HG03060 (cell line): Measurements from ENCODE around the gene XPNPEP2.

Experiments used
- ATAC-seq: cut with Tn5 transposase; IDR thresholded peaks from one replicate; pipeline ENCODE4 v1.9.1; 2021; ENCODE audit warnings: low read depth, moderate number of reproducible peaks; ENCODE audit not compliant: unreplicated experiment

The XPNPEP2 gene, protein sequence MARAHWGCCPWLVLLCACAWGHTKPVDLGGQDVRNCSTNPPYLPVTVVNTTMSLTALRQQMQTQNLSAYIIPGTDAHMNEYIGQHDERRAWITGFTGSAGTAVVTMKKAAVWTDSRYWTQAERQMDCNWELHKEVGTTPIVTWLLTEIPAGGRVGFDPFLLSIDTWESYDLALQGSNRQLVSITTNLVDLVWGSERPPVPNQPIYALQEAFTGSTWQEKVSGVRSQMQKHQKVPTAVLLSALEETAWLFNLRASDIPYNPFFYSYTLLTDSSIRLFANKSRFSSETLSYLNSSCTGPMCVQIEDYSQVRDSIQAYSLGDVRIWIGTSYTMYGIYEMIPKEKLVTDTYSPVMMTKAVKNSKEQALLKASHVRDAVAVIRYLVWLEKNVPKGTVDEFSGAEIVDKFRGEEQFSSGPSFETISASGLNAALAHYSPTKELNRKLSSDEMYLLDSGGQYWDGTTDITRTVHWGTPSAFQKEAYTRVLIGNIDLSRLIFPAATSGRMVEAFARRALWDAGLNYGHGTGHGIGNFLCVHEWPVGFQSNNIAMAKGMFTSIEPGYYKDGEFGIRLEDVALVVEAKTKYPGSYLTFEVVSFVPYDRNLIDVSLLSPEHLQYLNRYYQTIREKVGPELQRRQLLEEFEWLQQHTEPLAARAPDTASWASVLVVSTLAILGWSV

DNA sequence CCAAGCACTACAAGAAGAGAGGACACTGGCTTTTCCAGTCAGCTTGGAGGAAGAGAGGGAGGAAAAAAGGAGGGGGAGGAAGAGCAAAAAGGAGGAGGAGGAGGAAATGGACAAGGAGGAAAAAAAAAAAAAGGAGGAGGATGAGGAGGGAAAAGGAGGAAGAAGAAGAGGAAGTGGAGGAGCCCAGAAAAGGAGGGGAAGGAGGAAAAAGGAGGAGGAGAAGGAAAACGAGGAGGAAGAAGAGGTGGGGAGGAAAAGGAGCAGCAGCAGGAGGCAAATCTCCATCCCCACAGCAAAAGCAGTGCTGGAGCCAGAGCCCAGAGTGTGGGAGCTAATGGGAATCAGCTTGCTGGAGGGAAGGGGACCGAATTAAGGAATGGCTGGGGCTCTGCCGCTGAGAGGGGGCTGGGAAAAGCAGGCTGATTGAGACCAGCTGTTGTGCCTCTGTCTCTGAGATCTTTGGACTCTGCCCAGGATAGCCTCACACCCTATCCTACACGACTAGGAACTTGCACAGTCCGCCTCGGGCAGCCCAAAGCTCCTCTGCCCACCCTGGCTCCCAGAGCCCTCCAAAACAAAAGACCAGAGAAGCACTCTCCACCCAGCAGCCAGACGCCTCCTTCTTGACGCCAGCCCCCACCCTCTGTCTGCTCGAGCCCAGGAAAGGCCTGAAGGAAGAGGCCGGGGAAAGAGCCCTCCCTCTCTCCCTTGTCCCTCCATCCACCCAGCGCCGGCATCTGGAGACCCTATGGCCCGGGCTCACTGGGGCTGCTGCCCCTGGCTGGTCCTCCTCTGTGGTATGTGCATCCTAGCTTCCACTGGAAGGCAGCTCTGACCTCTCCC lies at the start of gene XPNPEP2:
XPNPEP2 (plus strand) TSS at position 514 of the 843 bp plus-strand sequence; CDS start at position 749, 235 bp downstream.
- ATAC-seq = no peak

DNA sequence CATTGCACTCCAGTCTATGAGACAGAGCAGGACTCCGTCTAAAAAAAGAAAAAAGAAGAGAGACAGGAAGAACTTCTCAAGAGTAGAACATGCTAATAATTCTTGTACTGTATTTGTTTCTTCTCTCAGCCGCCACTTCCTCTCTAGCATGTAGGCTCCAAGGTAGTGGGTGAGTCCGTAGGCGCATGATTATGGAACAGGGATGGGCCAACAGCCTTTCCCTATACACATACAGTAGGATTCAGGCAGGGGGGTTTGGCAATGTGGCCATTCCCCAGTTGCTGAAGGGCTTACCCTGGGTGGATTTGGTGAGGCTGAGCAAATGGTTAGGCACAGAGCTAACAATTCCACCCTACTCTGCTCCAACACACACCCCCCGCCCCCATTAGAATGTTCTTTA lies 49.0 kb upstream of the XPNPEP2 start:
- no peak for ATAC-seq

DNA sequence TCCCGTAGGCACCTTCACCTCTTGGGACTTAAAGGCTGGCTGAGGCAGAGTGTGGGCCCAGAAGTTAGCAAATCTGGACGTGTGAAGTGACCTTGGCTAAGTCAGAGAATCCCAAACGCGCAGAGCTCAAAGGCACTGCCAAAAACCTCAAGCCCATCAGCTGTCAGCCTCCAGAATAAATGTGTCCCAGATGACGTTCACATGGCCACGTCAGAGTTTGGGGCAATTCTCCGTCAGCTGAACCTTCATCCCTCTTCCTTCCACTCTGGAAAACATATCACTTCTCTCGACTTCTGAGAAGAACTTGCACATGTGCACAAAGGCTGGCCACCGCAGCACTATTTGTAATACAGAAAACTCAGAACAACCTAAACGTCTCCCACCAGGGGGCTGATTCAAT lies 48.3 kb upstream of the XPNPEP2 start:
- no peak for ATAC-seq

DNA sequence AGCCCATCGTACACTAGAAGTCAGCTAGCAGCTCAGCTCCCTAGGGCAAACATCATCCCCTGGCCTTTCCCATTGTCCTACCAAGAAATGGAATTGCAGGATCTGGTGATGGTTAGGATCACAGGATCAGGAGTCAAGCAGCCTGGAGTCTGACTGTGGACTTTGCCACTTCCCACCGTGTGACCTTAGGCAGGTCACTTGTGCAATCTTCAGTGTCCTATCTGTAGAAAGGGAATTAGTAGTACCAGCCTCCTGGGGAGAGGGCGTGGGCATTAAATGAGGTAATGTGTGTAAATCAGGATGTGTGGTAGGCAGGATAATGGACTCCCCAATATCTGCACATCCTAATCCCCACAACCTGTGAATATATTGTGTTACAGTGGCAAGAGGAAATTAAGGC lies 45.4 kb upstream of the XPNPEP2 start:
- no peak for ATAC-seq

DNA sequence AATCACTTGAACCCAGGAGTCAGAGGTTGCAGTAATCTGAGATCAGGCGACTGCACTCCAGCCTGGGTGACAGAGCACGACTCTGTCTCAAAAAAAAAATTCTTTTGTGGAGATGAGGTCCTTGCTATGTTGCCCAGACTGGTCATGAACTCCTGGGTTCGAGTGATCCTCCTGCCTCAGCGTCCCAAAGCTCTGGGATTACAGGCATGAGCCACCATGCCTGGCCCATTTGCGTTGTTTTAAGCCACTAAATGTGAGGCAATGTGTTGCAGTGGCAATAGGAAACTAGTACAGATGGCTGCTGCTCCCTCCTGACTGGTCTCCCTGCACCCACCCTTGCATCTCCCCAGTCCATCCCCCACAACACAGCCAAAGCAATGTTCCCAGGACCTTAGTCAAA lies 44.0 kb upstream of the XPNPEP2 start:
- ATAC-seq = no peak

DNA sequence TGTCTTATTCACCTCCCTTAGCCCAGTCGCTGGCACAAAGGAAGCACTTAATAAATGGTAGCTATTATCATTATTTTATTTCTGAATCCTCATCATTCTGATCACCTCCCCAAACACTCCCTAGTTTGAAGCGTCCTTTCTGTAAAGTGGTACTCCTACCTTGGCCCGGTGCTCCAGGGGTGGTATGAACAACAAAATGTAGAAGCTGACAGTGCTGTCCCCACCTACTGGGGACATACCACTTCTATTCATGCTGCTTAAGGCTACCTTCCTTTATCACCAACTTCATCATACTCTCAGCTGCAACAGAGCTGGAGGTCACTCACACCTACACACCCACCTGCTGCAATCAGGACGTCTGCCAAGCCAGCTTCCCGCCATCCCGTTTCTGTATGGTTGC lies 43.2 kb upstream of the XPNPEP2 start:
- ATAC-seq = no peak

- no peak for ATAC-seq
Measured at GRCh38 chrX:129695937-129696336, 42.8 kb upstream of the XPNPEP2 start.

- no peak for ATAC-seq
Measured at GRCh38 chrX:129696463-129697155, 42.2 kb upstream of the XPNPEP2 start.

- no peak for ATAC-seq
Measured at GRCh38 chrX:129697204-129697829, 41.5 kb upstream of the XPNPEP2 start.

- ATAC-seq = no peak
Measured at GRCh38 chrX:129698150-129698549, 40.6 kb upstream of the XPNPEP2 start.

- ATAC-seq = no peak
Measured at GRCh38 chrX:129700536-129700935, 38.2 kb upstream of the XPNPEP2 start.

- no peak for ATAC-seq
Measured at GRCh38 chrX:129701624-129702069, 37.1 kb upstream of the XPNPEP2 start.

- ATAC-seq = no peak
Measured at GRCh38 chrX:129704491-129704890, 34.3 kb upstream of the XPNPEP2 start.

DNA sequence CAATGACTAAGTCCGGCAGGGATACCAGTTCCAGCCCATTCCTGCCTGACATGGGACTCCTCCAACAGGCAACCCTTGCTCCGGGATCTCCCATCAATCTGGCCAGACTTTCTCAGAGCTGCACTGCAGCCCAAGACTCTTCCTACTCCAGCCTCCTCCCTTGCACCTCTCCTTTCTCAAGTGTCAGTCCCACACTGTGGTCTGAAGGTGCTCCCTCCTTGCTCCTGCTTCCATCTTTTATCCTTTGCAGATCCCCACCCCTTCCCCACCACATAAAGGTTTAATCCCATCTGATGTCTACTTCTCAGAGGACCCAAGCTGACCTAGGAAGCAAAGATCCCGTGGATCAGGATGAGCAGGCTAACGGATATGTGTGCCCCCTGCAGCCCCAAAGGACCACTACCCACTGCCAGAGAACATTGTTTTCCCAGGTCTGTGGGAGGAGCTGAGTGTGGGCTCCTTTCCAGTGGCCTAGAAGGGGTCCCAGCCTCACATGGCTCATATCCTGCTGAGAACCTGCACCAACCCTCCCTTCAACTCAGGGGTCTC lies 33.3 kb upstream of the XPNPEP2 start:
- no peak for ATAC-seq

DNA sequence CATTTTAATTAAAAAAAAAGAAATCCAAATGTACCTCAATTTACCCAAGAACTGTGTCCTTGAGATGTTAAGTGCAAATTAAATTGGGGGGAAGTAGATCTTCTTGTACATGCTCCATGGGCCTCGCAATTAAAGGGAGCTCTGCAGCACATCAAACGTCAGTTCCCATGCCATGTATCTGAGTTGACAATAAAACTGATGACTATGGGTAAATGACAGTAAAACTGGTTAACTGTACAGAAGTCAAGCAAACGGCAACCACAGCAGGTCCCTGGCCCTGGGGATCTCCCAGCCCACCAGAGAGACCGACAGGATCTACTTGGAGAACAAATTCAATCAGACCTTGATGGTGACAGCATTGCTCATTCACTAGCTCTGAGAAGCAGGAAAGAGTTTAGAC lies 32.8 kb upstream of the XPNPEP2 start:
- ATAC-seq = no peak

- no peak for ATAC-seq
Measured at GRCh38 chrX:129706400-129707072, 32.2 kb upstream of the XPNPEP2 start.

DNA sequence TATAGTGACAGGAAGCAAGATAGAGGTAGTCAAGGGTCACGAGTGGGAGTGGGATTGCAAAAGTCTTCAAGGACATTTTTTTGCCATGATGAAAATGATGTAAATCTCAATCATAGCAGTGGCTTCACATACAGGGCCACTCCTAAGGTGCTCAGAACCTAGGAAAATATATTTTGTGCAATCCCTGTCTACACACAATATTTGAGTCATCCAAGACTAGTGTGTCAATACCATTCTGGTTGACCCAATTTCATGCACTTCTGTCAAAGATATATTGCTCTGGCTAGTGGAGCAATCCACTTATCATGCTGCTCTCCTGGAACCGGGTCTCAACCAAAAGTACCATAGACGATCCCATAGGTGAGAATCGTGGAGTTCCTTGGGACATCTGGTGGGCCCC lies 24.2 kb upstream of the XPNPEP2 start:
- no peak for ATAC-seq

DNA sequence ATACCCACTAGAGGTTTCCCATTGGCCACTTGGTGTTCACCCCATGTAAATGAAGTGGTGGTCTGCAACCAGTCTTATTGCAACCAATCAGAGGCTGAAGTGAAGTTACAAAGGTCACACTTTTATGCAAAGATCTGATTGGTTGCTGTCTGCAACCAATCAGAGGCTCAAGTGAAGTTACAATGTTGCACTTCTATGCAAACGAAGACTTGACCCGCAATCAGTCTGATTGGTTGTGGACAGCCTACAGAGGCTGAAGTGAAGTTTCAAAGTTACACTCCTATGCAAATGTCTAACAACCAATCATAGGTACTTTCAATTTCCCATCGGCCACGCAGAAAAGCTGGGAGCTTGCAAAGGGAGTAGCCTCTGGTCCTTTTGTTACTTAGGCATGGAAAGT lies 22.3 kb upstream of the XPNPEP2 start:
- no peak for ATAC-seq

DNA sequence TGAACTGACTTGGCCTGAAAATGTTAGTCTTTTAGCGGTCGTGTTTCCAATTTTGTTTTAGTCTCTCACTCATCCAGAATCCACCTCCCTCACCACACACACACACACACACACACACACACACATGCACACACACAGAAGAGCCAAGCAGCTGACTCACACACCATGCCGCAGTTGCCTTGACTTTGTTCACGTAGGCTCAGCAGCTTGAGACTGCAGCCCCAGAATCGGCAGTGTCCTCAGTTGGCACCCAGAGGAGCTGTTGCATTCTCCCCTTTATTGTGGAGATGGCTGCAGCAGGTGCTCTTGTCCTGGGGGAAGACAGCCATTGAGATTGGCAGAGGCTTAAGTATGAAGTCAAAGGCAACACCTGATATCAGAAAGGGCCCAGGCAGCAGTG lies 20.9 kb upstream of the XPNPEP2 start:
- ATAC-seq = no peak
